HG03521 (cell line): ENCODE results near the gene SEPTIN3.
"Not testable (repeated sequence)": the region's sequence is repeated elsewhere in the genome, so short reads cannot be mapped to it uniquely, and the experiment has no call there.

Experiments used
- ATAC-seq: cut with Tn5 transposase; IDR thresholded peaks from one replicate; pipeline ENCODE4 v1.9.1; 2021; ENCODE audit warnings: mild to moderate bottlenecking, moderate library complexity; ENCODE audit not compliant: unreplicated experiment

Gene SEPTIN3

DNA sequence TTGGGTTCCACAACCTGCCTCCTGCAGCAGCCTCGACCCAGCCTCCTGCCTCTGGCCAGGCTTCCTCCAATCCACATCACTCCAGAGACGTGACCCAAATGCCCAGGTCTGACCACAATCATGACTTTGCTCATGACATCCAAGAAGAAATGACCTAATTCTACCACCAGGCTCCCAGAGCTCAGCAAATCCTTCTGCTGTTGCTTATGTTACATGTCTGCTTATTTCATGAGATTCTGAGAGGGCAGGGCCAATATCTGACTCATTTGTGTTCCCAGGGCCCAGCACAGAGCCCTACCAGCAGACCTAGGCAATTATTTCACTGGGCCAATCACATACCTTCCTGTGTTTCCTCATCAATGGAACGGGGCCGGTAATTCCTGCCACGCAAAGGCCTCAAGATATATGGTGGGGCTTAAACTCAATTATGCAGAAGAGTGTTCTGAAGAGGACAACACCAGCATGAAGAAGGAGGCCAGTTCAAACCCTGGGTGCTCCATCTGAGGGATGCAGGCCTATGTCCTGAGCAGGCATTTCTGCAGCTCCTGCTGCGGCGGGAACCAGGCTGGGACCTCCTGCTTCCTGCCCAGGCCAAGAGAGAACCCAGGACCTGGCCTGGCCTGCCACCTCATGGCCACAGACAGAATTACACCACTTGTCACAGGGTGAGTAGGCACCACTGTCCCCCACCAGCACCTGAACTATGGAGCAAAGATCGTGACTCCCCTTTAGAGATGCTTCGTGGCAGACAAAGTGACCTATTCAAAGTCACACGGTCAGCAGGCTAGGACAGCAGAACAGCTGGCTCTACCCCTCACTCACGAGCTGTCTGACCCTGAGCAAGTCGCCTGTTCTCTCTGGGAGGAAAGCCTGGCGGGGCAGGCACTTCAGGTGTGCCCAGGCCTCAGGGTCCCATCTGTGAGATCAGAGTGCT, 28.1 kb upstream of the SEPTIN3 start:
- no peak for ATAC-seq

DNA sequence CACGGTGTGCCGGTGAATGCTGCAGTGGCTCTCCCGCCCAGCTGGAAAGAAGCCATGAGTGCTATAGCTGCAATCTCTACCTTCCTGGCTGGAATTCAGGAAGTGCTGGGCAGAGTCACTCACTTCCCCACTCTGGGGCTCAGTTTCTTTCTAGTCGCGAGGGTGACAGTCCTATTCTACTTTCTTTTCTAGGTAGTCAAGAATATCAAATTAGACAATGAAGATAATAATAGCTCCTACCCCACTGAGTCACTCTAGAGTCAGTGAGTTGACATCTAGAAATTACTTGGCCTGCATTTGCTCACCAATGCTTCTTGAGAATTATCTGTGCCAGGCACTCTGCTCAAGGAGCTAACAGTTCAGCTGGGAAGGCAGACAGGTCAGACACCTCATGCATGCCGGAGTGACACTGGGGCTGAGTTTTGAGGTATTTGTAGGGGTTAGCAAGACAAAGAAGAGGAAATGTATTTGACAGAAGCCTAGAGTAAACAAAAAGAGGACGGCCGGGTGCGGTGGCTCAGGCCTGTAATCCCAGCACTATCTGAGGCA, 25.5 kb upstream of the SEPTIN3 start:
- no peak for ATAC-seq

DNA sequence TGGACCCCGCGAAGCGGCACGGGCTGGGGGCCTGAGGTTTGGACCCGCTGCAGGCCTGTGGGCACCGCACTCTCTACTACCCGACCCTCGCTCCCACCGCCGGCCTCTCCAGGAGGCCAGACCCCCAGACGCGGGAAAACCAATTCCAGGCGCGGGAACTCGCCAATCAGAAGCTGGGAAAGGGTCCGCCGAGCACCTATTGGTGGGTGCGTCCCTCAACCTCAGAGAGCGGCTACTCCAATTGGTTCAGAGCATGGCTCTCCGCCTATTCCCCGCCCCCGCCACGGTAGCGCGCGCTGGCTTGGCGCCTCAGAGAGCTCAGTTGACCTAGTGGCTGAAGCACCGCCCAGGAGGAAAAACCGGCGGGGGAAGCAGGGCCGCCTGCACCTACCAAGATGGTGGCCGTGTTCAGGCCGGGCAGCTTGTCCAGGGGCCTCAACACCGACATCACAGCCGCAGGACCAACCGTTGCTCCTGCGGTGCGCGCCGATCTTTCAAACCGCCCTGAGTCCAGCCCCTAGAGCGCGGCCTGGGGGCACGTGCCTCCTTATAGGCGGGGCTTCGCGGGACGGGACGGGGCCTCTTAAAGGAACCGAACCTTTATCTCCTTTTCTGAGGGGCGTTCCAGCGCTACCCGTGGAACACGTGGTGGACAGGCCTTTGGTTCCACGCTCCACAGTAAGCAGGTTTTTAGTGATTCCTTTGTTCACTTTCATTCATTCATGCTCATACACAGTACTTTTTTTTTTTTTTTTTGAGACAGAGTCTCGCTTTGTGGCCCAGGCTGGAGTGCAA, 22.4 kb upstream of the SEPTIN3 start, which contains the start of gene CENPM:
CENPM (minus strand) TSS at position 524 of the 795 bp plus-strand sequence; CDS start at position 448, 76 bp downstream.
- peak; percentile 79 for ATAC-seq

DNA sequence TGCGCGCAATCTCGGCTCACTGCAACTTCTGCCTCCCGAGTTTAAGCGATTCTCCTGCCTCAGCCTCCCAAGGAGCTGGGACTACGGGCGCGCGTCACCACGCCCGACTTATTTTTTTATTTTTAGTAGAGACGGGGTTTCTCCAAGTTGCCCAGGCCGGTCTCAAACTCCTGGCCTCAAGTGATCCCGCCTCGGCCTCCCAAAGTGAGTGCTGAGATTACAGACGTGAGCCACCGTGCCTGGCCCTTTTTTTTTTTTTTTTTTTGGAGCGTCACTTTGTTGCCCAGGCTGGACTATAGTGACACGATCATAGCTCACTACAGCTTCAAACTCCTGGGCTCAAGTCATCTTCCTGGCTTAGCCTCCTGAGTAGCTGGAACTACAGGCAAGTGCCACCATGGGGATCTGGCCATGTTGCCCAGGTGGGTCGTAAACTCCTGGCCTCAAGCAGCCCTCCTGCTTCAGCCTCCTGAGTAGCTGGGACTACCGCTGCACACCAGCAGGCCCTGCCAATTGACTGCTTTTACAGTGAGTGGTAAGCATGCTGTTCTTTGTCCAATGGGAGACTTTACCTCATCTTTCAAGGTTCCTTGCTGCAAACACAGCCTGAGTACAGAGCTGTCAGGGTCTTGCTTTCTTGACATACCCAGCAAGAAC, 21.7 kb upstream of the SEPTIN3 start:
- no peak for ATAC-seq

DNA sequence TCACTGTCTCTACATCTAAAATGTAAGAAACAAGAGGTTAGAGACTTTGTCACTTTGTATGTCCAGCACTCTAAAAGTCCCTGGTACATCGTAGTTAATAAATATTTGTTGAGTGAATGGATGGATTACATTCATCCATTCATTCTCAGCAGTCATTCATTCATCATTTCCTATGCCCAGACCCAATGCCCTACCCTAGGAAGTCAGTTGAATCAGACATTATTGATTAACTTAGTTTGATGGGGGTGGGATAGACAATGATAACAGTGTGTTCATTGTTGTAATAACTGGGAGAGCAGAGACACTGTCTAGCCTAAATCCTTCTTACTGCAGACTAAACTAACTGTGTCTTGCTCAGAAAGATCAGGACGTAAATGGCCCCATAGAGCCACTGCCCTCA, 21.1 kb upstream of the SEPTIN3 start:
- no peak for ATAC-seq

DNA sequence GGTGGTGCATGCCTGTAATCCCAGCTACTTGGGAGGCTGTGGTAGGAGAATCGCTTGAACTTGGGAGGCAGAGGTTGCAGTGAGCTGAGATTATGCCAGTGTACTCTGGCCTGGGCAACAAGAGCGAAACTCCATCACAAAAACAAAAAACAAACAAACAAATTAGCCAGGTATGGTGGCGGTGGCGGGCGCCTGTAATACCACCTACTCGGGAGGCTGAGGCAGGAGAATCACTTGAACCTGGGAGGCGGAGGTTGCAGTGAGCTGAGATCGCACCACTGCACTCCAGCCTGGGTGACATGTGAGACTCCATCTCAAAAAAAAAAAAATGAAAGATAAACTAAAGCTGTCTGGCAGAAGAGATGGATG, 20.3 kb upstream of the SEPTIN3 start:
- not testable (repeated sequence) for ATAC-seq

DNA sequence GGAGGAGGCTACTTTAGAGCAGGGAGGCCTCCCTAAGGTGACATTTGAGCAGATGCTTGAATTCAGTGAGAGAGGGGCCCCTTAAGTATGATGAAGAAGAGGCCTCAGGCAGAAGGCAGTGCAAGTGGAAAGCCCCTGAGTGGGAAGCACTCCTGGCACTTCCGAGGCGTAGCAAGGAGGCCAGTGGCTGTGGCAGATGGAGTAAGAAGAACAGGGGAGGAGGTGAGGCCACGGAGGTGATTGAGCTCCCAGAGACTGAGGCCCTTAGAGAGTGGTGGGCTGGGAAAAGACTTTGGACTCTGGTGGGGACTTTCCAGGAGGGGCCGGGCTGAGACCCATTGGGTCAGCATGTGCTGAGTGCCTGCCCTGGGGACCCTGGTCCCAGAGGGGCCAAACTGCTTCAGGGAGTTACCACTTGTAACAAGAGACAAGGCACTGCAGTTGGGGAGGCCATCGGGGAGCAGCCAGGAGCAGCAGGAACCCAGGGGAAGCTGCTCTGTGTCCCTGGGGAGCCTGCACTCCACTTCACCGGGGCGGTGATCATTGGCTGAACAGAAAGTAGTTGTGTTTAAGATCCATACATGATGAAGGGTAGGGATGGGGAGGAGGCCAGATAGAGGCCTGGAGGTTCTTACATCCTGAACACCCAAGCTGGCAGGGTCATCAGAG, 19.8 kb upstream of the SEPTIN3 start:
- no peak for ATAC-seq

DNA sequence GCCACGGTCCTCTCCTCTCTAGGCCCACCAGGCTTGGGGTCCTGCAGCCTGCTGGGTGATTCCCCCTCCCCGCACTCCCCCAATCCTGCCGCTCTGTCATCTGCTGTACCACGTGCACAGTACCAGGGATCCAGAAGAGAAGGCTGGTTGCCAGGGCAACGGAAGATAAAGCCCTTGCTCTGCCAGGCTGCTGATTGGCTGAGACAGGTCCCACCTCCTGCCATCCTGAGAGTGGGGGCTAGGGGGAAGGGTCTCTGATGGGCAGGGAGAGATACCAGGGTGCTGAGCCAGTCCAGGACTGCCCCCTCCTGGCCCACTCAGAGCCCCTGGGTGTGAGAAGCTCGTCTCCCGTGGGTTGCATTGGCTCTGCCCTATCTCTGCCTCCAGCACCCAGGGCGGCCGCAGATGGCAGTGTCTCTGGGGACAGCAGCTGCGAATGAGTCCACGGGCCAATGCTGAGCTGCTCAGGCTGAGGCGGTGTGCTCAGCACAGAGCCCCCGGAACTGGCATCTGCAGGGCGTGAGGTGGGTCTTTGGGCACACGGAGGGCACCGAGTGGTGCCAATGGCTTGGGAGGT, 17.3 kb upstream of the SEPTIN3 start, which contains the start of gene SMIM45:
SMIM45 (plus strand) TSS at position 253 of the 577 bp plus-strand sequence.
- no peak for ATAC-seq

DNA sequence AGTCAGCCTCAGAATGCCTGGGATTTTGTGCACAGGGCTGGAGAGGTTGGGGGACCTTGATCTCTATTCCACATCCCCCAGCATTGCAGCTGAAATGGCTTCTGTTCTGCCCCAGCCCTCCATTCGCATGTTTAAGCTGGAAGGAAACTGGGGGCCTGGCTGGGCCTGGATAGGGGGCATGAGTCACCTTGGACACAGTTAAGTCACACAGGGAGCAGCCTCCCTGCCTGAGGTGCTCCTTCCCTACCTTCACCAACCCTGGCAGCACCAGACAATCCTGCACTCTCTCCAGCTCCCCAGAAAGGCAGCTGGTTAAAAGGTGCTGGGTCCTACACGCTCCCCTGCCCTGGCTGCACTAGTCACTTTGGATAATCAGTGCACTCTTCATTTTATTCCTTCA, 16.5 kb upstream of the SEPTIN3 start:
- no peak for ATAC-seq

DNA sequence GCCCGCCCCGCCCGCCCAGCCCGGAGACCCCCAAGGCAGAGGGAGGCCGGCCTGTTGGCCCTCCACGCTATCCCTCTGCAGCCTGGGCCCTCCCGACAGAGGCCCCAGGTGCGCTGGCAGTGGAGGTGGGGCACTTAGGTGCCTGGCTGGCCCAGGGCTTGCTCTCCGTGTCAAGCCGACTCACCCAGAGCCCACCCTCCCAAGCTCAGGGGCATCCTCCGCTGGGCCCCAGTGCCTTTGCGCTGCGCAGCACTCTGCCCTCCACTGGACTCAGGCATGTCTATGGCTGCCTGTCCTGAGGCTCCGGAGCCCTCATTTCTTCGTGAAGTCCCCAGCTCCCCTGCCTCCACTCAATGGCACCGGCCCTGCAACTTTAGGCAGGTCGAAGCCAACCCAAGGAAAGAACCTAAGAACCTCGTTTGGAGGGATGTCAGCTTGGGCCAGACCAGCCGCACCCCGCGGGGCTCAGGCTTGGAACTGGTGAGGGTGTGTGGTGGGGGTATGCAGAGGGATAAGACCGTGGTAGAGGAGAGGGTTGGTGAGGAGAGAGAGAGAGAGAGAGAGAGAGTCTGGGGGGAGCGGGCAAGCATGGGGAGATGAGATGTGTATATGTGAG, 11.2 kb upstream of the SEPTIN3 start:
- ATAC-seq: no peak

DNA sequence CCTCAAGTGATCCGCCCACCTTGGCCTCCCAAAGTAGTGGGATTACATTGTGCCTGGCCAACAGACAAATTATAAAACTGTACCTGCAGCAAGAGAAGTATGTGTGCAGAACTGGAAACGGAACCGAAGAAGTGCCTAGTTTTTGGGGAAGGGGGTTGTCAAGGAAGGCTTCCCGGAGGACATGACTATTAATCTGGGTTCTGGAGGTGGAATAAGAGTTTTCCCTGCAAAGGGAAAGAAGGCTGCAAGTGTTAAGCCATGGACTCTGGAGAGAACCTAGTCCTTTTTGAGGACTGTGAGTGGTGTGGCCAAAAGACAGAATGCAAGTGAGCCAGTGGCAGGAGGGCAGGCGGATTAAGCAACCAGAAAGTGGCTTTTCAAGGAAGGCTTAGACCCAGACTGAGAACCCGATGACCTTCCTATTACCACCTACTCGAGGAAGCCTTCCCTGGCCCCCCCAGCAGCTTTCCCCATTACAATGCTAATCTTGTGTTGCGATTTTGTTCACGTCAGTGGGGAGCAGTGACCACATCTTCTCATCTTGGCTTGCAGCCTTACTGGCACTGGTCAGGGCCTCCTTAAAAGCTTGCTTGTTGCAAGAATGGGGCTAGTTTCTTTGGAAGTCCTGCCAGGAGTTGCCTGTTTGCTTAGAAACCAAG, 5.7 kb upstream of the SEPTIN3 start:
- no peak for ATAC-seq

DNA sequence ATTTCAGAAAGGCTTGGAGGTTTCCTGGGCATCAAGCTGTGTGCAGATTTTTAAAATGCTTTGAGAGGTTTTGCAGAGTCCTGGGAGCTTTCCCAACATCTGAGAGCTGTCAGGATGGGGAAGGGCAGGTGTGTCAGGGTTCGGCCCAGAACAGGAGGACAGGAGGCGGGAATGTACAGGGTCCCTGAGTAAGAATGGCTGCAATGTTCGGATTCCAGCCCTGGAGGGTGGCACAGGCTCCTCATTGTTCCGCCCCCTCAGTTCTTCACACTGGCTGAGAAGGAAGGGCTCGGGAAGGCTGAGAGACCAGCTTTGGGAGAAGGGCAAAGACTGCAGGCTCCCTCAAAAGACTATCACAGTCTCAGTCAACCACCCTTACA, 5.1 kb upstream of the SEPTIN3 start:
- no peak for ATAC-seq

DNA sequence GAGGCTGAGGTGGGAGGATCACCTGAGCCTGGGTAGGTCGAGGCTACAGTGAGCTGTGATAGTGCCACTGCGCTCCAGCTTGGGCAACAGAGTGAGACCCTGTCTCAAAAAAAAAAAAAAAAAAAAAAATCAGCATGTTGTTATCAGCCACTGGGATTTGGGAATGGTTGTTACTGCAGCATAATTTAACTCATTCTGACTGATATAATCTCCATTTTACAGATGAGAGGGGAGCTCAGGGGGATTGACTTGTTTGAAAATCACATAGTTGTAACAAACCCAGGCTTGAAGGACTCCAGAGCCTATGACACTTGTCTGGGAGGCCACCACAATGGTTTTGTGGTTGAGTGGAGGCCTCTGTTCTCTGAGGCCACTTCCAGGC, 3.0 kb upstream of the SEPTIN3 start:
- ATAC-seq: no peak

DNA sequence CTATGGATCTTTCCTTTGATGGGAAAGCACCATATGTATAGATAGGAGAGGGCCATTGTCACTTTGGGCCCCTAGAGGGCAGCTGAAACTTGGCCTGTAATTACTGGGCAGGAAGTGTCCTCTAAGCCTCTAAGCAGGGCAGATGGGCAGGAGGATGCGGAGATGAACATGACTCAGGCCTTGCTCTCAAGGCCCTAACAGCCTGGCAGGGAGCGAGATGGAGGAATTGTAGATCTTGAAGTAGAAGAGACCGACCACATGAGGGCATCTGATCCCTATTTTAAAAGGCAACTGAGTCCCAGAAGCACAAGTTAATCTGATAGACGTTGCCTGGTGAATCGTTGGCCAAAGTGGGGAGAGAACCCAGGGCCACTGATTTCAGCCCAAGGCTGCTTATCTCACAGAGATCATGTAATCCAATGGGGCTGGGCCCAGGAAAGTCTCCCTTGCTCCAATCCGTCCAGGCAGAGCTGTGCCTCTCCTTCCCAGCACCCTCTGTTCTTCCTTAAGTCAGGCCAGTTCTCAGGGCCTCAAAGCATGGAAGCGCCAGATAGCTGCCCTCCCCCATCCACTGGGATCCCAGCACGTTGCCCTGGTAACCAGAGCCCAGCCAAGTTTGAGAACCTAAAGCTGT, 2.5 kb upstream of the SEPTIN3 start:
- no peak for ATAC-seq

DNA sequence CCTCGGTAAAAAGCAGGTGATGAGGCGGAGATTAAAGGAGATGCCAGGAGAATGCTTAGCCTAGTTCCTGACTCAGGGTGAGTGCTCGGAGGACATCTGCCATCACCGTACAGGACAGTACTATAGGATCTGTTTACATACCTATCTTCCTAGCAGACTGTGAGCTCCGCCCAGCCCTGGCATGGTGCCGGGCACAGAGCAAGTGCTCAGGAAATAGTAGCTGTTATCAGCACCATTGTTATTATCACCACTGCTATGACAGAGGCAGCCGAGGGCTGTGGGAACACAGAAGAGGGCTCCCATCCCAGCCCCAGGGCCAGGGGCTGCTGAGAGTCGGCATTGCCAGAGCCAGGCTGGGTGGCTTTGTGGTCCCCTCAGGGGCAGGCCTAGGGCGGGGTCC, 642 bp upstream of the SEPTIN3 start:
- no peak for ATAC-seq

DNA sequence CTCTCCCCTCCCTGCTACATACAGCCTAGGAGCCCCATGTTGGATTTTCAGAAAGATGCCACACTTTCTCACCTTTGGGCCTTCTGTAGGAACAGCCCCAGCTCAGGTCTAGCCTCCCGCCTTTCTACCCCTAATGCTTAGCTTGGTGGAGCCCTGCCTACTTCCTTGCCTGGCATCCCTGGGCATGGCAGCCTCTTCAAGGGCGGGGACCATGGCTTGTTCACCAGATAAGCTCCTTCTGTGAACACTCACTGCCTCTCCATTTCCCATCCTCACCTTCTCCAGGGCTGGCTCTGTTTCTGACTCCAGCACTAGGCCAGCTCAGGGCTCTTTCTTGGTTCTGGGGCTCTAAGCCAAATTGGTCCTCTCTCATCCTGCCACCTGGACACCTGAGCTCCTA, 1.4 kb downstream of the SEPTIN3 start:
- ATAC-seq: no peak

DNA sequence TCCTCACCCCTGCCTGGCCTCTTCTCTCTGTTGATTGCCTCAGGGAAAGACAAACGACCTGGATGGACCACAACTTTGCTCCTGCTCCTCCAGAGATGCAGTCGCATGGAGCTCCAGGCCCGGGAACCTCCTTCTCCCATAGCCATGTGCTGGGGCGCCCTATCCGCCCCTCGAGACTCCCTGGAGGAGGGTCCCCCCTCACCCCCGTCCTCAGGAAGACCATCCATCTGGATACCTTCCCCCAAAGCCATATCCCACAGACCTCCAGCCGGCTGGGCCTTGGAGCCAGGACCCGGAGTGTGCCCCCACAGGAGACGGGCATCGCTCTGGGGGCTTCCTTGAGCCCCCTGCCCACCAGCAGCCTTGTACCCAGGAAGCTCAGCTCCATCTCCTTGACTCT, 2.2 kb downstream of the SEPTIN3 start:
- ATAC-seq: no peak

DNA sequence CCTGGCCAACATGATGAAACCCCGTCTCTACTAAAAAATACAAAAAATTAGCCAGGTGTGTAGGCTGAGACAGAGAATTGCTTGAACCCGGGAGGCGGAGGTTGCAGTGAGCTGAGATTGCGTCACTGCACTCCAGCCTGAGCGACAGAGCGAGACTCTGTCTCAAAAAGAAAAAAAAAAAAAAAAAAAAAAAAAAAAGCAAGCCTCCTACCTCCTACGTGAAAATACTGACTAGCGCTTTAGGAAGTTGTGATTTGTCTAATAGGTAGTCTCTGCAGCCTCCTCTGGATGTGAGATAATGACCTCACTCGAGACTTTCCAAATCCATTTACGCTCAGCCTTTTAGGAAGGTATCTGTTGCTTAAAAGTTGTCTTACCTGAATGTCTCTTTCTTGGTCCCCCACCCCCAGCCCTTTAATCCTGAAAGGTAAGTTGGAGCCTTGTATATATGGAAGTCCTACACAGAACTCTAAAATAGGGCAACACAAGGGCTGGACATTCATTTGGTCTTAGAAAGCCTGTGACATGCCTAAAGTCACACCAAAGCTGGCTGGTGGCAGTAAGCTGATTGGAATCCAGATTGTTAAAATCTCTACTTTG, 5.5 kb downstream of the SEPTIN3 start:
- no peak for ATAC-seq
